HS-27A (cell line): ENCODE measurements around the gene DARS1.
A peak's percentile ranks its signal among the peaks of the same experiment; 100 is the strongest.
"Not testable (repeated sequence)": the region's sequence is repeated elsewhere in the genome, so short reads cannot be mapped to it uniquely, and the experiment has no call there.

Experiments used
- DNase-seq: peaks from one replicate; pipeline ENCODE4 v3.0.0-alpha.2; 2012; ENCODE audit warnings: low read depth, missing footprints

Gene DARS1

GRCh38 chr2:135984199-135985017 lies 1.0 kb downstream of the DARS1 start:
- no peak for DNase-seq

- DNase-seq = no peak
Measured at GRCh38 chr2:135980434-135981079, 4.9 kb downstream of the DARS1 start.

GRCh38 chr2:135975702-135976101 lies 9.7 kb downstream of the DARS1 start:
- no peak for DNase-seq

GRCh38 chr2:135974036-135974435 lies 11.4 kb downstream of the DARS1 start:
- no peak for DNase-seq

- DNase-seq = no peak
Measured at GRCh38 chr2:135969655-135970387, 15.6 kb downstream of the DARS1 start.

- DNase-seq = no peak
Measured at GRCh38 chr2:135965756-135966155, 19.7 kb downstream of the DARS1 start.

GRCh38 chr2:135964404-135964803 lies 21.0 kb downstream of the DARS1 start:
- DNase-seq = not testable (repeated sequence)

GRCh38 chr2:135963841-135964240 lies 21.6 kb downstream of the DARS1 start:
- no peak for DNase-seq

- no peak for DNase-seq
Measured at GRCh38 chr2:135962366-135963123, 22.9 kb downstream of the DARS1 start.

GRCh38 chr2:135960656-135961551 lies 24.5 kb downstream of the DARS1 start:
- DNase-seq = no peak

- no peak for DNase-seq
Measured at GRCh38 chr2:135960150-135960549, 25.3 kb downstream of the DARS1 start.

GRCh38 chr2:135958927-135959326 lies 26.5 kb downstream of the DARS1 start:
- not testable (repeated sequence) for DNase-seq

- no peak for DNase-seq
Measured at GRCh38 chr2:135954020-135954601, 31.3 kb downstream of the DARS1 start.

GRCh38 chr2:135952891-135953290 lies 32.5 kb downstream of the DARS1 start:
- DNase-seq = no peak

GRCh38 chr2:135951041-135951583 lies 34.3 kb downstream of the DARS1 start:
- DNase-seq = no peak

- no peak for DNase-seq
Measured at GRCh38 chr2:135949451-135950234, 35.8 kb downstream of the DARS1 start.

GRCh38 chr2:135948642-135949355 lies 36.6 kb downstream of the DARS1 start:
- peak; percentile 48 for DNase-seq

GRCh38 chr2:135948141-135948540 lies 37.3 kb downstream of the DARS1 start:
- no peak for DNase-seq

GRCh38 chr2:135947483-135947882 lies 37.9 kb downstream of the DARS1 start:
- DNase-seq = no peak
